SU-DHL-6 (cell line): Measurements from ENCODE around the gene ANKRD55.

Source experiments
- CTCF ChIP-seq: fragments of 200-600 bp; sonication (generic); IDR thresholded peaks from one replicate; pipeline ENCODE4 v1.5.1; 2017; ENCODE audit warnings: antibody characterized with exemption, mild to moderate bottlenecking, low read length, moderate library complexity; ENCODE audit not compliant: insufficient read depth, poor library complexity, severe bottlenecking
- EZH2phosphoT487 ChIP-seq: fragments of 200-600 bp; sonication (generic), shearing (Covaris generic); conservative IDR thresholded peaks from 2 replicates; pipeline ENCODE4 v1.6.1; 2018; ENCODE audit warnings: mild to moderate bottlenecking, antibody characterized with exemption, low read length, moderate library complexity, mixed read lengths

- TF ChIP-seq CTCF (no peak), EZH2phosphoT487 (no peak)
These were observed 41.5 kb downstream of the ANKRD55 start for GRCh38 chr5:56191656-56192055.
